K562 (cell line): ENCODE measurements around the gene TNFAIP6. TPM values are rescaled to one million over a fixed set of nuclear protein-coding genes. Genes with fewer than 3 reads are reported as not detected.

Source experiments
- ASH1L ChIP-seq: fragments of 450-650 bp; IDR thresholded peaks from 2 replicates; pipeline ENCODE4 v1.6.1; 2018; ENCODE audit warnings: borderline replicate concordance, mild to moderate bottlenecking, low read depth; ENCODE audit not compliant: partially characterized antibody
- MEF2D ChIP-seq: conservative IDR thresholded peaks from 2 replicates; pipeline ENCODE4 v1.6.1; 2016; ENCODE audit warnings: low read depth, missing genetic modification characterization, missing compliant biosample characterization
- MTA2 ChIP-seq: fragments of 450-650 bp; IDR thresholded peaks from 2 replicates; pipeline ENCODE4 v1.6.1; 2016; ENCODE audit warnings: low read depth
- MYC ChIP-seq, 2 experiments: fragments of 250-450 bp in 1 of 2; sonication (Bioruptor Pico) in 1 of 2; IDR thresholded peaks; 2 replicates each; pipeline versions ENCODE4 v1.5.1 to v1.6.1; 2012 to 2021; ENCODE audit warnings: low read depth in 2 of 2, borderline replicate concordance in 1 of 2, improper control_type of control experiment in 1 of 2, low read length in 1 of 2, mild to moderate bottlenecking in 1 of 2, moderate library complexity in 1 of 2
- PREB ChIP-seq: sonication (generic); formaldehyde crosslinking; IDR thresholded peaks from 2 replicates; pipeline ENCODE4 v1.8.1; 2023; ENCODE audit warnings: mild to moderate bottlenecking, missing genetic modification reagents
- PTTG1 ChIP-seq: fragments of 450-650 bp; IDR thresholded peaks from 2 replicates; pipeline ENCODE4 v1.6.1; 2016; ENCODE audit warnings: low read depth, mild to moderate bottlenecking, missing genetic modification characterization, missing compliant biosample characterization
- ZNF224 ChIP-seq: sonication (generic); formaldehyde crosslinking; IDR thresholded peaks from 2 replicates; pipeline ENCODE4 v1.8.0; 2022; ENCODE audit warnings: mild to moderate bottlenecking, missing genetic modification reagents
- ZNF407 ChIP-seq: fragments of 450-650 bp; IDR thresholded peaks from 2 replicates; pipeline ENCODE4 v1.6.1; 2016; ENCODE audit warnings: low read depth
- ZNF449 ChIP-seq: fragments of 250-450 bp; sonication (Bioruptor Pico); IDR thresholded peaks from 2 replicates; pipeline ENCODE4 v1.8.0; 2022; ENCODE audit warnings: moderate library complexity, mild to moderate bottlenecking, inconsistent platforms
- ZNF668 ChIP-seq: fragments of 250-450 bp; sonication (Bioruptor Pico); IDR thresholded peaks from 2 replicates; pipeline ENCODE4 v1.8.0; 2022; ENCODE audit warnings: mild to moderate bottlenecking, inconsistent platforms
- polyA plus RNA-seq, 8 experiments: library from polyadenylated mRNA; depleted of rRNA in 4 of 8; stranded (reverse) in 5 of 8; unstranded in 3 of 8; fragments of >200 nt; fragmentation: Nextera tagmentation in 2 of 8; fragmentation: Illumina TruSeq in 1 of 8; extraction: Ambion mirVana in 2 of 8; extraction: Trizol in 1 of 8; gene quantifications; 2 replicates each; pipeline versions ENCODE4 v1.2.1 to v1.2.3, GENCODE V29; 2011 to 2014; ENCODE audit warnings: inconsistent platforms in 1 of 8, missing spikeins in 1 of 8
- total RNA-seq, 7 experiments: library from RNA; depleted of rRNA in 6 of 7; stranded (reverse); fragments of >200 nt in 6 of 7; fragmentation: Illumina TruSeq in 2 of 7; extraction: Trizol in 2 of 7; gene quantifications; 2 replicates each; pipeline versions ENCODE4 v1.2.1 to v1.2.3, GENCODE V29; 2011 to 2021; ENCODE audit warnings: low replicate concordance in 1 of 7
- TF ChIP-seq, protein P1 (sequence below): fragments of 200-800 bp; sonication (Bioruptor generic); IDR thresholded peaks from 2 replicates; pipeline ENCODE4 v1.6.1; 2017; ENCODE audit warnings: missing genetic modification characterization, missing compliant biosample characterization

TNFAIP6 gene
- total and polyA plus RNA-seq, 9 of the 15 experiments (the other 6 are each of a cell fraction or from before 2014, with no cell fraction given), result 0.07 to 0.28 (median 0.08) TPM; not detected in 6

- TF ChIP-seq, protein P1, sequence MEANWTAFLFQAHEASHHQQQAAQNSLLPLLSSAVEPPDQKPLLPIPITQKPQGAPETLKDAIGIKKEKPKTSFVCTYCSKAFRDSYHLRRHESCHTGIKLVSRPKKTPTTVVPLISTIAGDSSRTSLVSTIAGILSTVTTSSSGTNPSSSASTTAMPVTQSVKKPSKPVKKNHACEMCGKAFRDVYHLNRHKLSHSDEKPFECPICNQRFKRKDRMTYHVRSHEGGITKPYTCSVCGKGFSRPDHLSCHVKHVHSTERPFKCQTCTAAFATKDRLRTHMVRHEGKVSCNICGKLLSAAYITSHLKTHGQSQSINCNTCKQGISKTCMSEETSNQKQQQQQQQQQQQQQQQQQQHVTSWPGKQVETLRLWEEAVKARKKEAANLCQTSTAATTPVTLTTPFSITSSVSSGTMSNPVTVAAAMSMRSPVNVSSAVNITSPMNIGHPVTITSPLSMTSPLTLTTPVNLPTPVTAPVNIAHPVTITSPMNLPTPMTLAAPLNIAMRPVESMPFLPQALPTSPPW, result peak; percentile 79; the same call in 1 of the 2 replicates
- TF ChIP-seq ZNF449 (CRISPR knock-in tag) (no peak), ZNF224 (0 out of 2 replicates have a peak, but pooled peaks have one; percentile 65), MEF2D (tag) (0 out of 2 replicates have a peak, but pooled peaks have one; percentile 16), ZNF407 (no peak), PTTG1 (tag) (no peak), ASH1L (no peak), ZNF668 (CRISPR knock-in tag) (no peak), MYC (IDR thresholded peaks at IDR 0.05; ENCODE audit: low read depth, low read length) (peak; percentile 98), MYC (CRISPR knock-in tag; IDR thresholded peaks at IDR 0.05; ENCODE audit: borderline replicate concordance, low read depth) (peak; percentile 96), MTA2 (no peak), PREB (CRISPR knock-in tag) (no peak)
Measured at GRCh38 chr2:151409601-151410484, 52.5 kb downstream of the TNFAIP6 start, which contains the start of gene RIF1 (continued).
